Sigmoid colon (tissue), 7 donors: ENCODE data around the gene ZNF277. TPM values are rescaled to one million over a fixed set of nuclear protein-coding genes. Genes with fewer than 3 reads are reported as not detected.

ENCODE experiments used
- DNase-seq: peaks from one replicate; pipeline ENCODE4 v3.0.0-alpha.2; 2019
- H3K27ac ChIP-seq, 4 donors: fragments of 200-600 bp; sonication (generic); one replicate each; pipeline ENCODE4 v1.5.1; 2016 to 2019; ENCODE audit warnings: mild to moderate bottlenecking in 1 of 4
- H3K27me3 ChIP-seq, 3 donors: fragments of 200-600 bp; sonication (generic); one replicate each; pipeline ENCODE4 v1.5.1; 2019; ENCODE audit warnings: mild to moderate bottlenecking in 1 of 3
- H3K36me3 ChIP-seq, 4 donors: fragments of 200-600 bp; sonication (generic); one replicate each; pipeline ENCODE4 v1.5.1; 2016 to 2019
- H3K4me1 ChIP-seq, 4 donors: fragments of 200-600 bp; sonication (generic); one replicate each; pipeline ENCODE4 v1.5.1; 2017 to 2019
- H3K4me3 ChIP-seq, 4 donors: fragments of 200-600 bp; sonication (generic); one replicate each; pipeline ENCODE4 v1.5.1; 2017 to 2019; ENCODE audit warnings: mild to moderate bottlenecking in 2 of 4, moderate library complexity in 1 of 4
- H3K9me3 ChIP-seq, 4 donors: fragments of 200-600 bp in 3 of 4; sonication (generic) in 3 of 4; one replicate each; pipeline versions ENCODE4 v1.5.1 to v1.6.1; 2013 to 2019
- CTCF ChIP-seq, 4 experiments: fragments of 450-650 bp in 3 of 4; fragments of 200-600 bp in 1 of 4; IDR thresholded peaks; one replicate each; pipeline ENCODE4 v1.5.1; 2016 to 2019; ENCODE audit warnings: antibody characterized with exemption in 4 of 4, mild to moderate bottlenecking in 3 of 4, moderate library complexity in 2 of 4
- EP300 ChIP-seq, 4 donors: sonication (generic); formaldehyde crosslinking; IDR thresholded peaks; one replicate each; pipeline ENCODE4 v1.6.1; 2017; ENCODE audit warnings: antibody characterized with exemption in 4 of 4
- POLR2A ChIP-seq, 2 donors: fragments of 450-650 bp; IDR thresholded peaks; one replicate each; pipeline ENCODE4 v1.6.1; 2016; ENCODE audit warnings: antibody characterized with exemption in 2 of 2, mild to moderate bottlenecking in 2 of 2, moderate library complexity in 2 of 2
- POLR2AphosphoS5 ChIP-seq, 4 donors: sonication (generic); formaldehyde crosslinking; IDR thresholded peaks; one replicate each; pipeline ENCODE4 v1.6.1; 2017; ENCODE audit warnings: antibody characterized with exemption in 4 of 4
- WGBS, 2 donors: extraction: QIAGEN DNeasy Blood & Tissue Kit; methylation state at CpG; one replicate each; pipeline ENCODE4 v1.1.7; 2013; 5-methylcytosine and 5-hydroxymethylcytosine counted together
- intact Hi-C: fragments of 100-400 bp; cut with DNase I; formaldehyde crosslinking; loops from one replicate; pipeline ENCODE4 v1.15.1; 2023
- polyA plus RNA-seq, 3 donors: library from polyadenylated mRNA; stranded (reverse); fragments of 200-250 nt; gene quantifications; one replicate each; pipeline ENCODE4 v1.2.3, GENCODE V29; 2013
- total RNA-seq, 4 donors: library from RNA; depleted of rRNA; stranded (reverse); fragments of >200 nt; gene quantifications; one replicate each; pipeline ENCODE4 v1.1.0, GENCODE V29; 2016
- donor health status: healthy with polysubstance abuse.
- donor health status: Bipolar disorder and iron deficiency.
- donor health status: healthy.

ZNF277 gene
- total and polyA plus RNA-seq, 7 donors: 15.8 to 49.3 (median 39.0) TPM

DNA sequence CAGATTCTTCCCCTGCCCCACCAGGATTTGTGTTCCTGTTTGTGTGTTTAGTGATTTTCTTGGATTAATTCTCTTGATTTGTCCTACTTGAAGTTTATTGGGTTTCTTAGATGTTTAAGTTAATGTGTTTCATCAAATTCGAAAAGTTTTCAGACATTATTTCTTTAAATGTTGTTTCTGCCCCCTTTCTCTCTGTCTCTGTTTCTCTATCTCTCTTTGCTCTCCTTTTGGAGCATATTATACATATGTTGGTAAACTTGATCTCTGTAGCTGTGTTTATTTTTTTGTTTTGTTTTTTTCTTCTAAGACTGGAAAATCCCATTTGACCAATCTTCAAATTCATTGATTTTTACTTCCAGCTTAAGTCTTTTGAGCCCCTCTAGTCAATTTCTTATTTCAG is 115.6 kb downstream of the ZNF277 start:
- TF ChIP-seq CTCF (IDR thresholded peaks at IDR 0.05) (no peak), POLR2AphosphoS5 (IDR thresholded peaks at IDR 0.05) (no peak), POLR2A (IDR thresholded peaks at IDR 0.05) (no peak), EP300 (IDR thresholded peaks at IDR 0.05) (no peak)
- Histone ChIP-seq H3K9me3 (no peaks in the 10 kb centered on the region), H3K36me3 (peaks cover 0 to 53% (median 2%) of the 10 kb centered on the region in 4 donors), H3K27ac (no peak overlapping the region), H3K4me1 (no peaks in the 10 kb centered on the region), H3K27me3 (no peaks in the 10 kb centered on the region), H3K4me3 (no peak overlapping the region)
- DNase-seq: no peak
- WGBS, 2 donors: 94 to 97% methylated on average over 1 of the region's 1 CpG
- intact Hi-C loops: no loop called here

DNA sequence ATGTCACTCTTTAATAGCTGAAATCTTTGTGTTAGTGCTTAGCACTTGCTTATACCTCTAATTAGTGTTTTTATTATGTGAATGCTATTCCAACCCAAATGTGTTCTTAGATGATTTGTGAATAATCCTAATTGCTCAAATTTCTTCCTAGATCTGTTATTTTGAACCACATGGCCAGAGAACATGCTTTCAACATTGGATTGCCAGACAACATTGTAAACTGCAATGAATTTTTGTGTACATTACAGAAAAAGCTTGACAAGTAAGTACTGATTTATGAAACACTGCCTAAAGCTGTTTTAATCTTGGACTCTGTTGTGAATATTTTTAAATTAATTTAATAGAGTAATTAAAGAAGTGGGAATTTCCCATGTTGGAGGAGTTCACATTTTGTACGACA is 121.1 kb downstream of the ZNF277 start:
- TF ChIP-seq POLR2A (IDR thresholded peaks at IDR 0.05) (no peak), POLR2AphosphoS5 (IDR thresholded peaks at IDR 0.05) (no peak), CTCF (IDR thresholded peaks at IDR 0.05) (no peak), EP300 (IDR thresholded peaks at IDR 0.05) (no peak)
- Histone ChIP-seq H3K36me3 (peaks cover 0 to 52% (median 0%) of the 10 kb centered on the region in 4 donors), H3K27me3 (no peaks in the 10 kb centered on the region), H3K4me1 (no peaks in the 10 kb centered on the region), H3K9me3 (no peaks in the 10 kb centered on the region), H3K27ac (no peak overlapping the region), H3K4me3 (no peak overlapping the region)
- WGBS, 2 donors: 92 to 96% methylated on average over 1 of the region's 1 CpG
- intact Hi-C loops: no loop called here
- no peak for DNase-seq

DNA sequence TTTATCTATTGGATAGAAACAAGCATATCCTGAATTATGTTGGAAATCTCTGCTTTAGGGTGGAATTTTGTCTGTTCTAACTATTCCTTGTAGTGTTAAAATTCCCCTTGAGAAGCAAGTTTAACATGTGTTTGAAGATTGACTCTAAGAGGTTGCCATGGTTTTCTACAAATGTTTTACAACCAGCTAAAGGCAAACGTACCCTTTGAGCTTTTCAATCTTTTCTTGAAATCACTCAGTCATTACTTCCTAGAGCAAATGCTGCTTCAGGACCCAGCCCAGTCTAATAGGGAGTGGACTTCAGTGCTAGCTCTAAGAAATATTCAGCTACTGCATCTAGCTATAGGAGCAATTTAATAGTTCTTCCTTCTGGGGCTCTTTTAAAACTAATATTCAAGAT is 125.0 kb downstream of the ZNF277 start:
- peaks cover 0 to 40% (median 0%) of the 10 kb centered on the region in 4 donors for H3K36me3 ChIP-seq
- no peak overlapping the region for H3K27ac ChIP-seq
- H3K4me1 ChIP-seq: no peaks in the 10 kb centered on the region
- H3K9me3 ChIP-seq: no peaks in the 10 kb centered on the region
- no peak overlapping the region for H3K4me3 ChIP-seq
- no peak for DNase-seq
- intact Hi-C loops: no loop called here
- WGBS, 2 donors: 17 to 62% methylated on average over 1 of the region's 1 CpG
- TF ChIP-seq CTCF (IDR thresholded peaks at IDR 0.05) (no peak), POLR2A (IDR thresholded peaks at IDR 0.05) (no peak), POLR2AphosphoS5 (IDR thresholded peaks at IDR 0.05) (no peak), EP300 (IDR thresholded peaks at IDR 0.05) (no peak)
- H3K27me3 ChIP-seq: no peaks in the 10 kb centered on the region

DNA sequence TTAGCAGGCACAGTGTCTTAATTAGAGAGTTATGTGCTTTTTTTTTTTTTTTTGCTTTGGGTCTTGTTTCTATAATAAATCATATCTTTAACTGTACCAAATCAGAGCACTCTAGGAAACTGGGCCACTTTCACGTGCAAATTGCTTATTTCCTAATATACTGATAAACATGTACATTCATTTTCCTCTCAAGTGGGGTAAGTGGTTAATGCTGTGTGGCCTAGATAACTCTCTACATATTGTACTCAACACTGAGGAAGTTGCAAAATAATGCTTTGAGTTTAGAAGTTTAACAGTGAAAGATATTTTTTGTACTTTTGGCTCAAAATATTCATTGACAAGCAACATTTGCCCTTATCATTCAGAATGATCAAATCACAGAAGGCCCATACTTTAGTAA is 127.9 kb downstream of the ZNF277 start:
- DNase-seq: no peak
- Histone ChIP-seq H3K27me3 (no peaks in the 10 kb centered on the region), H3K36me3 (peaks cover 0 to 24% (median 5%) of the 10 kb centered on the region in 4 donors), H3K27ac (no peak overlapping the region), H3K4me3 (no peak overlapping the region), H3K4me1 (no peaks in the 10 kb centered on the region), H3K9me3 (no peaks in the 10 kb centered on the region)
- intact Hi-C loops: no loop called here
- WGBS, 2 donors: 55 to 80% methylated on average over 1 of the region's 1 CpG
- no peak for TF ChIP-seq CTCF (IDR thresholded peaks at IDR 0.05)
- no peak for TF ChIP-seq POLR2A (IDR thresholded peaks at IDR 0.05)
- TF ChIP-seq POLR2AphosphoS5 (IDR thresholded peaks at IDR 0.05): no peak
- no peak for TF ChIP-seq EP300 (IDR thresholded peaks at IDR 0.05)

DNA sequence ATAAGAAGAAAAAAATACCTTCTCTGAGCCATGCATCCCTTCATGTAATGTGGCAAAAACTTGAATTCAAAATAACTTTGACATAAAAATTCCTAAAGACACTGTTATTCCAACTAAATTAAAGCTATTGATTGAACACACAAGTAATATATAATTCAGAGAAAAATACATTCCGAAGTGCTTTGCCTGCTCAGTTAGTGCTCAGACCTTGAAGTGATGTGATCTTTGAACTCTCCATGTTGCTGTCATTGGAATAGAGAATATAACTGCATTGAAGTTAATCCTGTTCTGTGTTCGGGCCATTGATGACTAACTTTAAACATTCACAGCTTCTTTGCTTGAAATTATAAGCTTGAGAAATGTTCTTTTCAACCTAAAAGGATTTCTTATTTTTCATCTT is 129.8 kb downstream of the ZNF277 start:
- intact Hi-C loops: no loop called here
- DNase-seq: no peak
- H3K27ac ChIP-seq: no peak overlapping the region
- no peak overlapping the region for H3K4me3 ChIP-seq
- H3K27me3 ChIP-seq: no peaks in the 10 kb centered on the region
- no peaks in the 10 kb centered on the region for H3K9me3 ChIP-seq
- H3K4me1 ChIP-seq: peaks cover 0 to 3% (median 0%) of the 10 kb centered on the region in 4 donors
- peaks cover 0 to 20% (median 5%) of the 10 kb centered on the region in 4 donors for H3K36me3 ChIP-seq
- 91 to 95% methylated on average over 2 of the region's 2 CpGs for WGBS, 2 donors
- no peak for TF ChIP-seq POLR2AphosphoS5 (IDR thresholded peaks at IDR 0.05)
- TF ChIP-seq EP300 (IDR thresholded peaks at IDR 0.05): no peak
- TF ChIP-seq CTCF (IDR thresholded peaks at IDR 0.05): no peak
- TF ChIP-seq POLR2A (IDR thresholded peaks at IDR 0.05): no peak
